Muscle of leg (tissue), 11 donors: ENCODE data around the gene GRIA1. TPM values are rescaled to one million over a fixed set of nuclear protein-coding genes. Genes with fewer than 3 reads are reported as not detected.

Experiments used
- DNase-seq: peaks from one replicate; pipeline ENCODE4 v3.0.0; 2013
- H3K27ac ChIP-seq: one replicate; pipeline ENCODE4 v1.5.1; 2013; ENCODE audit warnings: mild to moderate bottlenecking, low read length, control low read depth
- H3K27me3 ChIP-seq: one replicate; pipeline ENCODE4 v1.6.1; 2013; ENCODE audit warnings: low read length; ENCODE audit not compliant: control insufficient read depth, insufficient read depth
- H3K36me3 ChIP-seq: one replicate; pipeline ENCODE4 v1.6.1; 2013; ENCODE audit warnings: low read length; ENCODE audit not compliant: control insufficient read depth, insufficient read depth
- H3K4me1 ChIP-seq: one replicate; pipeline ENCODE4 v1.6.1; 2013; ENCODE audit warnings: low read length; ENCODE audit not compliant: control insufficient read depth, insufficient read depth
- H3K4me3 ChIP-seq: one replicate; pipeline ENCODE4 v1.5.1; 2013; ENCODE audit warnings: low read length, control low read depth
- H3K9me3 ChIP-seq: replicated peaks from 2 replicates; pipeline ENCODE4 v1.6.1; 2013; ENCODE audit warnings: low read depth, low read length; ENCODE audit not compliant: control insufficient read depth
- WGBS: methylation state at CpG from one replicate; pipeline ENCODE4 v1.1.5; 2013; ENCODE audit warnings: missing lambda C conversion rate; ENCODE audit not compliant: insufficient coverage; 5-methylcytosine and 5-hydroxymethylcytosine counted together
- polyA plus RNA-seq, 8 donors: library from polyadenylated mRNA; unstranded; fragments of 120-200 nt; gene quantifications; one replicate each; pipeline versions ENCODE4 v1.2.1 to v1.2.3, GENCODE V29; 2013; ENCODE audit warnings: inconsistent platforms in 1 of 8, low replicate concordance in 1 of 8; ENCODE audit not compliant: insufficient read length in 8 of 8, insufficient read depth in 1 of 8
- total RNA-seq: library from RNA; stranded (reverse); fragments of 120-200 nt; gene quantifications from one replicate; pipeline ENCODE4 v1.2.4, GENCODE V29; 2013

The GRIA1 gene
- total and polyA plus RNA-seq, 9 donors, result 0.37 to 1.1 (median 0.84) TPM

GRCh38 chr5:153543959-153544470, 53.5 kb downstream of the GRIA1 start:
- no peaks in the 10 kb centered on the region for H3K9me3 ChIP-seq
- no peak overlapping the region for H3K27ac ChIP-seq
- H3K4me1 ChIP-seq, result no peaks in the 10 kb centered on the region
- H3K4me3 ChIP-seq, result no peak overlapping the region
- H3K27me3 ChIP-seq, result no peaks in the 10 kb centered on the region
- no peak for DNase-seq
- no peaks in the 10 kb centered on the region for H3K36me3 ChIP-seq

- 58% methylated on average over 3 of the region's 4 CpGs for WGBS
- no peak overlapping the region for H3K27ac ChIP-seq
- no peaks in the 10 kb centered on the region for H3K9me3 ChIP-seq
- no peak overlapping the region for H3K4me3 ChIP-seq
- DNase-seq, result peak; percentile 53
- H3K4me1 ChIP-seq, result no peaks in the 10 kb centered on the region
- no peaks in the 10 kb centered on the region for H3K27me3 ChIP-seq
- H3K36me3 ChIP-seq, result no peaks in the 10 kb centered on the region
These were observed 54.2 kb downstream of the GRIA1 start for GRCh38 chr5:153544706-153545105.

GRCh38 chr5:153546566-153546965, 56.1 kb downstream of the GRIA1 start:
- WGBS, result no CpG with 5 or more reads among the region's 1 CpG
- H3K9me3 ChIP-seq, result no peaks in the 10 kb centered on the region
- no peak overlapping the region for H3K4me3 ChIP-seq
- no peaks in the 10 kb centered on the region for H3K4me1 ChIP-seq
- H3K27me3 ChIP-seq, result no peaks in the 10 kb centered on the region
- DNase-seq, result no peak
- no peaks in the 10 kb centered on the region for H3K36me3 ChIP-seq
- no peak overlapping the region for H3K27ac ChIP-seq

- Histone ChIP-seq H3K4me1 (no peaks in the 10 kb centered on the region), H3K9me3 (no peaks in the 10 kb centered on the region), H3K27ac (no peak overlapping the region), H3K4me3 (no peak overlapping the region), H3K27me3 (no peaks in the 10 kb centered on the region), H3K36me3 (no peaks in the 10 kb centered on the region)
- no CpG with 5 or more reads among the region's 1 CpG for WGBS
- peak; percentile 44 for DNase-seq
These were observed 61.1 kb downstream of the GRIA1 start for GRCh38 chr5:153551537-153552079.

- Histone ChIP-seq H3K4me3 (no peak overlapping the region), H3K36me3 (no peaks in the 10 kb centered on the region), H3K9me3 (no peaks in the 10 kb centered on the region), H3K27me3 (no peaks in the 10 kb centered on the region), H3K27ac (no peak overlapping the region), H3K4me1 (no peaks in the 10 kb centered on the region)
- no peak for DNase-seq
These were observed 62.4 kb downstream of the GRIA1 start for GRCh38 chr5:153552886-153553285.

GRCh38 chr5:153555420-153556114, 65.1 kb downstream of the GRIA1 start:
- H3K4me1 ChIP-seq, result no peaks in the 10 kb centered on the region
- H3K36me3 ChIP-seq, result no peaks in the 10 kb centered on the region
- H3K27me3 ChIP-seq, result no peaks in the 10 kb centered on the region
- no peaks in the 10 kb centered on the region for H3K9me3 ChIP-seq
- no peak for DNase-seq
- 100% methylated on average over 2 of the region's 6 CpGs for WGBS
- no peak overlapping the region for H3K4me3 ChIP-seq
- H3K27ac ChIP-seq, result no peak overlapping the region

- H3K4me1 ChIP-seq, result no peaks in the 10 kb centered on the region
- 81% methylated on average over 2 of the region's 3 CpGs for WGBS
- DNase-seq, result no peak
- no peak overlapping the region for H3K27ac ChIP-seq
- no peaks in the 10 kb centered on the region for H3K27me3 ChIP-seq
- H3K36me3 ChIP-seq, result no peaks in the 10 kb centered on the region
- H3K9me3 ChIP-seq, result peaks cover 5% of the 10 kb centered on the region
- H3K4me3 ChIP-seq, result no peak overlapping the region
These were observed 68.5 kb downstream of the GRIA1 start for GRCh38 chr5:153558957-153559356.

- H3K27me3 ChIP-seq, result no peaks in the 10 kb centered on the region
- no peaks in the 10 kb centered on the region for H3K36me3 ChIP-seq
- no peak overlapping the region for H3K4me3 ChIP-seq
- WGBS, result 20% methylated on average over 1 of the region's 1 CpG
- no peak overlapping the region for H3K27ac ChIP-seq
- peak; percentile 7 for DNase-seq
- no peaks in the 10 kb centered on the region for H3K4me1 ChIP-seq
- peaks cover 5% of the 10 kb centered on the region for H3K9me3 ChIP-seq
These were observed 69.5 kb downstream of the GRIA1 start for GRCh38 chr5:153559926-153560325.

GRCh38 chr5:153562189-153562588, 71.7 kb downstream of the GRIA1 start:
- Histone ChIP-seq H3K9me3 (peaks cover 5% of the 10 kb centered on the region), H3K4me3 (no peak overlapping the region), H3K27me3 (no peaks in the 10 kb centered on the region), H3K36me3 (no peaks in the 10 kb centered on the region), H3K27ac (no peak overlapping the region), H3K4me1 (no peaks in the 10 kb centered on the region)
- DNase-seq, result no peak
- WGBS, result 100% methylated on average over 1 of the region's 1 CpG

- H3K27me3 ChIP-seq, result no peaks in the 10 kb centered on the region
- no CpG with 5 or more reads among the region's 1 CpG for WGBS
- no peak for DNase-seq
- H3K27ac ChIP-seq, result no peak overlapping the region
- H3K4me1 ChIP-seq, result no peaks in the 10 kb centered on the region
- H3K4me3 ChIP-seq, result no peak overlapping the region
- H3K36me3 ChIP-seq, result no peaks in the 10 kb centered on the region
- H3K9me3 ChIP-seq, result peaks cover 5% of the 10 kb centered on the region
These were observed 75.4 kb downstream of the GRIA1 start for GRCh38 chr5:153565822-153566221.
